ENCODE results near the gene SLC6A12. TPM values are rescaled to one million over a fixed set of nuclear protein-coding genes. Genes with fewer than 3 reads are reported as not detected.

Gene SLC6A12
- total RNA-seq, 1 donor from 2014 or later: 1.4 TPM

DNA sequence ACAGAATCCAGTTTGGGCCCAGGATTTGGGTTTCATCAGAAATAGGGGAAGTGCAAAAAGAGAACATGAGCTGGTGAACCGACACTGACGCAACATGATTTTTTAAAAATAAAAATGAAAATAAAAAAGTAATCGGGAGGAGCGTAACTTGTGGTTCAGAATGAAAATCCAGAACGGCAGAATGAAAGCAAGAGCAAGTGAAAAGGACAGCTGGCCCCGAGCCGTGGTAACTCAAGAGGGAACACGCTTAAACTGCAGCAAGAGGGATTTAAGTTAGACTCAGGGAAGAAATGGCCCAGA is 1.6 kb downstream of the SLC6A12 start:
- no peaks in the 10 kb centered on the region for H3K9me3 ChIP-seq
- no peaks in the 10 kb centered on the region for H3K27me3 ChIP-seq
- DNase-seq (ENCODE audit: low spot score in 2 of 2): no peak
- H3K27ac ChIP-seq: no peak overlapping the region
- no peak overlapping the region for H3K4me3 ChIP-seq
- TF ChIP-seq, protein P1, sequence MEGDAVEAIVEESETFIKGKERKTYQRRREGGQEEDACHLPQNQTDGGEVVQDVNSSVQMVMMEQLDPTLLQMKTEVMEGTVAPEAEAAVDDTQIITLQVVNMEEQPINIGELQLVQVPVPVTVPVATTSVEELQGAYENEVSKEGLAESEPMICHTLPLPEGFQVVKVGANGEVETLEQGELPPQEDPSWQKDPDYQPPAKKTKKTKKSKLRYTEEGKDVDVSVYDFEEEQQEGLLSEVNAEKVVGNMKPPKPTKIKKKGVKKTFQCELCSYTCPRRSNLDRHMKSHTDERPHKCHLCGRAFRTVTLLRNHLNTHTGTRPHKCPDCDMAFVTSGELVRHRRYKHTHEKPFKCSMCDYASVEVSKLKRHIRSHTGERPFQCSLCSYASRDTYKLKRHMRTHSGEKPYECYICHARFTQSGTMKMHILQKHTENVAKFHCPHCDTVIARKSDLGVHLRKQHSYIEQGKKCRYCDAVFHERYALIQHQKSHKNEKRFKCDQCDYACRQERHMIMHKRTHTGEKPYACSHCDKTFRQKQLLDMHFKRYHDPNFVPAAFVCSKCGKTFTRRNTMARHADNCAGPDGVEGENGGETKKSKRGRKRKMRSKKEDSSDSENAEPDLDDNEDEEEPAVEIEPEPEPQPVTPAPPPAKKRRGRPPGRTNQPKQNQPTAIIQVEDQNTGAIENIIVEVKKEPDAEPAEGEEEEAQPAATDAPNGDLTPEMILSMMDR (IDR thresholded peaks at IDR 0.05): no peak
- no peaks in the 10 kb centered on the region for H3K4me1 ChIP-seq
- intact Hi-C loops (cut with DNase I): no loop called here
- no peaks in the 10 kb centered on the region for H3K36me3 ChIP-seq

DNA sequence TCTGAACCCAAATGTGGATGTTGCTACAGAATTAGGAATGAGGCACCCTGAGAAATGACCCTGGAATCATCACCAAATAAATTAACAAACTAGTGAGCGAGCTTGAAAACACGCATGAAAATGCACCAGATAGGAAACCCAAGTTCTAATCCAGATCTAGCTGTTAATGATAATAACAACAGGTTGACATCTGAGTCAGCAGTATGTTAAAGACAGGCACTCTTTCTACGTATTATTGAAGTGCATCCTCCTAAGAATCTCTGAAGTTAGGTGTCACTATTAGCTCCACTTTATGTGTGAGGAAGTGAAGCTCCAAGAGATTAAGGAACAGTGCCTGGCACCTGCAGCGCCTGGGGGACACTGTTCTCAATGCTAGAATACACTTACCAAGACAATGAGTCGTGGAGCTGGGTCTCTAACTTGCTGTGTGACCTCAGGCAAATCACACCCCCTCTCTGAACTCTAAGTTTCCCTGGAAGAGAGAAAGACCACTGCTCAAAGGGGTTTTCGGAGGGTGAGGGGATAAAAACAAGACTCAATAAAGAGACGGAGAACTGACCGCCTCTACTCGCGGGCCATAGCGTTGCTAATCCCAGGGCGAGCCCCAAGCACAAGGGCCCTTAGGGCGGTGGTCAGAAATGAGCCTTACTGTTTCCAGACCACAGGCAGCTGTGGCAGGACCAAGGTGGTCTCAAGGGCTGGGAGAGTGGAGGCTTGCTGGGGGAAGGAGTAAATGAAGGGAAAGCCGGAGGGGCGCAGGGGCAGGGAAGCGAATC is 2.1 kb downstream of the SLC6A12 start:
- Histone ChIP-seq H3K4me1 (no peaks in the 10 kb centered on the region), H3K4me3 (no peak overlapping the region), H3K27me3 (no peaks in the 10 kb centered on the region), H3K27ac (no peak overlapping the region), H3K36me3 (no peaks in the 10 kb centered on the region), H3K9me3 (no peaks in the 10 kb centered on the region)
- intact Hi-C loops (cut with DNase I): no loop called here
- DNase-seq (ENCODE audit: low spot score in 2 of 2): no peak
- TF ChIP-seq, protein P1 (IDR thresholded peaks at IDR 0.05): no peak

DNA sequence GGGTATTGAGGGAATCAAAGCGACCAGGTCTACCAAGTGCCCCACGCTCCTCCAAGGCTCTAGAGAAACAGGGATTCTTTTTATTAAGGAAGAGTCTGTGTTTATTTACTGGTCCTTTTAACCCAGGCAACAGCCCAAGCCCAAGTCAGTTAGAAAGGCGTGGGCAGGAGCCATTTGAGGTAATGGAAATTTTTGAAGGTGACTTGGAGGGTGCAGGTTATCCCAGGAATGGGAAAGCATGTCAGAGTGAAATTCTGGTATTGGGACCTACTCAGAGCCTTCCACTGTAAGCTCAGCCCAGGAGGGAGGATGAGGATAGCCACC is 2.9 kb downstream of the SLC6A12 start:
- Histone ChIP-seq H3K4me3 (no peak overlapping the region), H3K9me3 (no peaks in the 10 kb centered on the region), H3K27ac (no peak overlapping the region), H3K4me1 (no peaks in the 10 kb centered on the region), H3K36me3 (no peaks in the 10 kb centered on the region), H3K27me3 (no peaks in the 10 kb centered on the region)
- intact Hi-C loops (cut with DNase I): no loop called here
- TF ChIP-seq, protein P1 (IDR thresholded peaks at IDR 0.05): no peak
- DNase-seq (ENCODE audit: low spot score in 2 of 2): no peak

DNA sequence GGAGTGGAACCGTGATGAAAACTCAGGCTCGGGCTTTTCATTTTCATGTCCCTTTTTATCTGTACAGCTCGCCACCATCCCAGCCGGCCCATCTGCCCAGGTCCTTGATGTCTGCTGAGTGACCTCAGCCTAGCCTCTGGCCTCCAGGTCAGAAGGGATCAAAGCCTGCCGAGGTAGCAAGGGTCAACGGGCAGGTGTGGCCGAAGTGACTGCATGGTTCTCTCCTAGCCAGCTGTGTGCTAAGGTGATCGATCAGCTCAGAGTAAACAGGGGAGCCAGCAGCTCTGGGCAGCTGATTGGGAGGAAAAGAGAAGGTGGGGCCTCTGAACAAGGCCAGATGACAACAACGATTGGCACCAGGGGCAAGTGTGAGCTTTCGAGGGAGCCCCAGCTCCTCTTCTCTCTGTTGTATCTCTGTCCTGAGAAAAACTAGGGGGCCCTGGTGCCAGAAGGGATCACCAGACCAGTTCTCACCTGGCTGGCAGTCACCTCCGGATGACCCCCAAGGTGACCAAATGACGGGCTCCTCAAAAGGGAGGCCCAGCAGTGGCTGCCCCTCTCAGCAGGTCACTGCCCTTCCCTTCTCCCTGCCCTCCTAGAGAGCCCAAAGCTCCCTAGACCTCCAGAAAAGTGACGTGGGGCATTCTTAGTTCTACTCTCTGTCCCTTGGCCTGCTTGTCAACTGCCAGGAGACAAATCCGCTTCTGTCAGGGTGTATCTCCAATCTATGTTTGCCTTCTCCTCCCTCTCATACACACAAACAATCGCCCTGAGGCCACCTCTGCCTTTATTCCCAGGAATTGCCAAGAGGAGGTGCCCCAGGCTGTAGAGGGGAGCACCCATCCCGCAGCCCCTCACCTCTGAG is 3.4 kb downstream of the SLC6A12 start:
- intact Hi-C loops (cut with DNase I): no loop called here
- Histone ChIP-seq H3K27ac (no peak overlapping the region), H3K4me1 (no peaks in the 10 kb centered on the region), H3K36me3 (no peaks in the 10 kb centered on the region), H3K4me3 (no peak overlapping the region), H3K9me3 (no peaks in the 10 kb centered on the region), H3K27me3 (no peaks in the 10 kb centered on the region)
- no peak for DNase-seq (ENCODE audit: low spot score in 2 of 2)
- TF ChIP-seq, protein P1 (IDR thresholded peaks at IDR 0.05): no peak

DNA sequence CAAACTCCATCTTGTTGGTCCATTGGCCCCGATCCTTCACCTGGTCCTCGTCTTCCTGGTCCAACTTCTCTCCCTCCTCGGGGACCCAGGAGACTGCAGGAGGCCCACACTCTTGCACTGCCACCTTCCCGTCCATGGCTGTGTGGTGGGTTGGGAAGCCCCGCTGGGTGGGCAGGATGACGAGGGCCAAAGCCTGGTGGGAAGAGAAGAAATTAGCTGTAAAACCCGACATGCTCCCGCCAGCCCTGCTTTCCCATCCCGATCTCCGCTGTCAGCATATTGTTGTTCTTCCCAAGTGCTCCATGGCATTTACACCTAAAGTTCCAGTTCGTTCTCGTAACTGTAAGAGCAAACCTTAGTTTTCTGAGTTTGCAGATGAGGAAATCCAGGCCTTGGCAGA is 4.1 kb downstream of the SLC6A12 start:
- no peak overlapping the region for H3K27ac ChIP-seq
- DNase-seq (ENCODE audit: low spot score in 2 of 2): no peak
- H3K4me1 ChIP-seq: no peaks in the 10 kb centered on the region
- no peaks in the 10 kb centered on the region for H3K9me3 ChIP-seq
- TF ChIP-seq, protein P1 (IDR thresholded peaks at IDR 0.05): no peak
- intact Hi-C loops (cut with DNase I): no loop called here
- no peaks in the 10 kb centered on the region for H3K36me3 ChIP-seq
- H3K27me3 ChIP-seq: no peaks in the 10 kb centered on the region
- H3K4me3 ChIP-seq: no peak overlapping the region

All from ascending aorta (tissue), 2 donors.